SK-N-DZ (cell line): ENCODE measurements around the gene NAB2. TPM values are rescaled to one million over a fixed set of nuclear protein-coding genes. Genes with fewer than 3 reads are reported as not detected.
"Not testable (repeated sequence)": the region's sequence is repeated elsewhere in the genome, so short reads cannot be mapped to it uniquely, and the experiment has no call there.

Source experiments
- DNase-seq: peaks from one replicate; pipeline ENCODE4 v3.0.0-alpha.2; 2015; ENCODE audit warnings: low spot score
- polyA plus RNA-seq, 2 experiments: library from polyadenylated mRNA; depleted of rRNA; stranded (reverse); fragments of >200 nt; gene quantifications; 2 replicates each; pipeline ENCODE4 v1.2.3, GENCODE V29; 2014

The NAB2 gene
- 24.6 and 39.9 TPM in 2 replicates for polyA plus RNA-seq (2014; cell fraction: cytosol; rRNA removed)
- 33.8 and 35.6 TPM in 2 replicates for polyA plus RNA-seq (2014; cell fraction: nucleus; rRNA removed)

GRCh38 chr12:57088354-57089270 is at the start of gene NAB2:
TSS of gene NAB2 (plus strand) at chr12:57089114. CDS start at chr12:57089272, 158 bp downstream.
- peak; percentile 91 for DNase-seq

GRCh38 chr12:57040211-57040610 is 48.7 kb upstream of the NAB2 start:
- no peak for DNase-seq

GRCh38 chr12:57040750-57041149 is 48.2 kb upstream of the NAB2 start:
- DNase-seq: no peak

- no peak for DNase-seq
Measured at GRCh38 chr12:57042695-57043094, 46.2 kb upstream of the NAB2 start.

- no peak for DNase-seq
Measured at GRCh38 chr12:57044468-57044867, 44.4 kb upstream of the NAB2 start.

GRCh38 chr12:57044889-57045288 is 44.0 kb upstream of the NAB2 start:
- no peak for DNase-seq

- DNase-seq: no peak
Measured at GRCh38 chr12:57046086-57046791, 42.7 kb upstream of the NAB2 start.

- DNase-seq: no peak
Measured at GRCh38 chr12:57046947-57047890, 41.7 kb upstream of the NAB2 start.

GRCh38 chr12:57047981-57048380 is 40.9 kb upstream of the NAB2 start:
- no peak for DNase-seq

- no peak for DNase-seq
Measured at GRCh38 chr12:57048423-57049118, 40.3 kb upstream of the NAB2 start.

GRCh38 chr12:57049119-57049446 is 39.8 kb upstream of the NAB2 start:
- no peak for DNase-seq

- no peak for DNase-seq
Measured at GRCh38 chr12:57049890-57050289, 39.0 kb upstream of the NAB2 start, which contains the start of gene MYO1A. TSS of gene MYO1A (minus strand) at chr12:57050129. CDS start at chr12:57048323, 1,806 bp downstream.

GRCh38 chr12:57051011-57051410 is 37.9 kb upstream of the NAB2 start:
- no peak for DNase-seq

GRCh38 chr12:57053146-57053545 is 35.8 kb upstream of the NAB2 start:
- DNase-seq: not testable (repeated sequence)

GRCh38 chr12:57053901-57054300 is 35.0 kb upstream of the NAB2 start:
- not testable (repeated sequence) for DNase-seq

- no peak for DNase-seq
Measured at GRCh38 chr12:57055824-57056223, 33.1 kb upstream of the NAB2 start.

- DNase-seq: no peak
Measured at GRCh38 chr12:57057067-57057751, 31.7 kb upstream of the NAB2 start.

- no peak for DNase-seq
Measured at GRCh38 chr12:57058454-57058853, 30.5 kb upstream of the NAB2 start.

- no peak for DNase-seq
Measured at GRCh38 chr12:57063991-57064685, 24.8 kb upstream of the NAB2 start.

GRCh38 chr12:57066245-57066644 is 22.7 kb upstream of the NAB2 start:
- no peak for DNase-seq
